ENCODE measurements around the gene CDH19. TPM values are rescaled to one million over a fixed set of nuclear protein-coding genes. Genes with fewer than 3 reads are reported as not detected.

The CDH19 gene
- not detected for total RNA-seq

GRCh38 chr18:66603941-66604627, at the start of gene CDH19:
Gene CDH19 (minus strand): TSS chr18:66604090. CDS start chr18:66572204, 31,886 bp downstream.
- no peak within 1 kb of the TSS for H3K27ac Mint-ChIP-seq
- no peak for ATAC-seq (replicated peaks)
- H3K36me3 Mint-ChIP-seq (ENCODE audit: low read depth), result no peaks in the 10 kb centered on the region
- H3K9me3 Mint-ChIP-seq, result peaks cover 5% of the 10 kb centered on the region
- no peak within 1 kb of the TSS for H3K4me3 Mint-ChIP-seq
- no peaks in the 10 kb centered on the region for H3K4me1 Mint-ChIP-seq
- no peaks in the 10 kb centered on the region for H3K27me3 Mint-ChIP-seq

- Mint-ChIP-seq H3K27me3 (no peaks in the 10 kb centered on the region), H3K4me1 (no peaks in the 10 kb centered on the region), H3K4me3 (no peak overlapping the region), H3K9me3 (peaks cover 8% of the 10 kb centered on the region), H3K36me3 (ENCODE audit: low read depth) (no peaks in the 10 kb centered on the region), H3K27ac (no peak overlapping the region)
- ATAC-seq (replicated peaks), result no peak
Observed at GRCh38 chr18:66647671-66648070, 43.8 kb upstream of the CDH19 start.

- H3K27ac Mint-ChIP-seq, result no peak overlapping the region
- ATAC-seq (replicated peaks), result no peak
- H3K9me3 Mint-ChIP-seq, result peaks cover 8% of the 10 kb centered on the region
- H3K27me3 Mint-ChIP-seq, result no peaks in the 10 kb centered on the region
- H3K4me1 Mint-ChIP-seq, result no peaks in the 10 kb centered on the region
- no peak overlapping the region for H3K4me3 Mint-ChIP-seq
- H3K36me3 Mint-ChIP-seq (ENCODE audit: low read depth), result no peaks in the 10 kb centered on the region
Observed at GRCh38 chr18:66646609-66647008, 42.7 kb upstream of the CDH19 start.

GRCh38 chr18:66645983-66646382, 42.1 kb upstream of the CDH19 start:
- no peak overlapping the region for H3K4me3 Mint-ChIP-seq
- H3K4me1 Mint-ChIP-seq, result no peaks in the 10 kb centered on the region
- ATAC-seq (replicated peaks), result no peak
- H3K9me3 Mint-ChIP-seq, result peaks cover 11% of the 10 kb centered on the region
- H3K27ac Mint-ChIP-seq, result no peak overlapping the region
- no peaks in the 10 kb centered on the region for H3K36me3 Mint-ChIP-seq (ENCODE audit: low read depth)
- no peaks in the 10 kb centered on the region for H3K27me3 Mint-ChIP-seq

- no peaks in the 10 kb centered on the region for H3K27me3 Mint-ChIP-seq
- no peak overlapping the region for H3K4me3 Mint-ChIP-seq
- no peaks in the 10 kb centered on the region for H3K36me3 Mint-ChIP-seq (ENCODE audit: low read depth)
- peaks cover 13% of the 10 kb centered on the region for H3K9me3 Mint-ChIP-seq
- H3K4me1 Mint-ChIP-seq, result no peaks in the 10 kb centered on the region
- no peak for ATAC-seq (replicated peaks)
- no peak overlapping the region for H3K27ac Mint-ChIP-seq
Observed at GRCh38 chr18:66641056-66641455, 37.2 kb upstream of the CDH19 start.

- Mint-ChIP-seq H3K9me3 (peaks cover 13% of the 10 kb centered on the region), H3K4me3 (no peak overlapping the region), H3K4me1 (no peaks in the 10 kb centered on the region), H3K36me3 (ENCODE audit: low read depth) (no peaks in the 10 kb centered on the region), H3K27me3 (no peaks in the 10 kb centered on the region), H3K27ac (no peak overlapping the region)
- ATAC-seq (replicated peaks), result no peak
Observed at GRCh38 chr18:66640431-66640830, 36.5 kb upstream of the CDH19 start.

GRCh38 chr18:66638856-66639629, 35.2 kb upstream of the CDH19 start:
- Mint-ChIP-seq H3K27ac (no peak overlapping the region), H3K36me3 (ENCODE audit: low read depth) (no peaks in the 10 kb centered on the region), H3K9me3 (peaks cover 8% of the 10 kb centered on the region), H3K27me3 (no peaks in the 10 kb centered on the region), H3K4me3 (no peak overlapping the region), H3K4me1 (no peaks in the 10 kb centered on the region)
- no peak for ATAC-seq (replicated peaks)

GRCh38 chr18:66635342-66635741, 31.5 kb upstream of the CDH19 start:
- H3K27ac Mint-ChIP-seq, result no peak overlapping the region
- H3K36me3 Mint-ChIP-seq (ENCODE audit: low read depth), result no peaks in the 10 kb centered on the region
- no peaks in the 10 kb centered on the region for H3K4me1 Mint-ChIP-seq
- H3K9me3 Mint-ChIP-seq, result peaks cover under 1% of the 10 kb centered on the region
- no peak for ATAC-seq (replicated peaks)
- H3K27me3 Mint-ChIP-seq, result no peaks in the 10 kb centered on the region
- no peak overlapping the region for H3K4me3 Mint-ChIP-seq

- H3K9me3 Mint-ChIP-seq, result peaks cover 5% of the 10 kb centered on the region
- H3K4me1 Mint-ChIP-seq, result no peaks in the 10 kb centered on the region
- no peak for ATAC-seq (replicated peaks)
- no peak overlapping the region for H3K27ac Mint-ChIP-seq
- H3K4me3 Mint-ChIP-seq, result no peak overlapping the region
- H3K27me3 Mint-ChIP-seq, result no peaks in the 10 kb centered on the region
- no peaks in the 10 kb centered on the region for H3K36me3 Mint-ChIP-seq (ENCODE audit: low read depth)
Observed at GRCh38 chr18:66632756-66633155, 28.9 kb upstream of the CDH19 start.

GRCh38 chr18:66630831-66631230, 26.9 kb upstream of the CDH19 start:
- Mint-ChIP-seq H3K36me3 (ENCODE audit: low read depth) (no peaks in the 10 kb centered on the region), H3K27me3 (no peaks in the 10 kb centered on the region), H3K27ac (no peak overlapping the region), H3K4me1 (no peaks in the 10 kb centered on the region), H3K9me3 (peaks cover 15% of the 10 kb centered on the region), H3K4me3 (no peak overlapping the region)
- no peak for ATAC-seq (replicated peaks)

GRCh38 chr18:66623821-66624220, 19.9 kb upstream of the CDH19 start:
- Mint-ChIP-seq H3K9me3 (peaks cover 13% of the 10 kb centered on the region), H3K4me1 (no peaks in the 10 kb centered on the region), H3K27ac (no peak overlapping the region), H3K4me3 (no peak overlapping the region), H3K36me3 (ENCODE audit: low read depth) (no peaks in the 10 kb centered on the region), H3K27me3 (no peaks in the 10 kb centered on the region)
- ATAC-seq (replicated peaks), result no peak

- Mint-ChIP-seq H3K27me3 (no peaks in the 10 kb centered on the region), H3K27ac (no peak overlapping the region), H3K4me3 (no peak overlapping the region), H3K9me3 (peaks cover 10% of the 10 kb centered on the region), H3K4me1 (no peaks in the 10 kb centered on the region), H3K36me3 (ENCODE audit: low read depth) (no peaks in the 10 kb centered on the region)
- no peak for ATAC-seq (replicated peaks)
Observed at GRCh38 chr18:66621816-66622576, 18.1 kb upstream of the CDH19 start.

- Mint-ChIP-seq H3K27ac (no peak overlapping the region), H3K4me3 (no peak overlapping the region), H3K27me3 (no peaks in the 10 kb centered on the region), H3K4me1 (no peaks in the 10 kb centered on the region), H3K36me3 (ENCODE audit: low read depth) (no peaks in the 10 kb centered on the region), H3K9me3 (peaks cover 3% of the 10 kb centered on the region)
- no peak for ATAC-seq (replicated peaks)
Observed at GRCh38 chr18:66616523-66616983, 12.7 kb upstream of the CDH19 start.

GRCh38 chr18:66615176-66615575, 11.3 kb upstream of the CDH19 start:
- no peak for ATAC-seq (replicated peaks)
- no peaks in the 10 kb centered on the region for H3K4me1 Mint-ChIP-seq

More at GRCh38 chr18:66615176-66615575, 11.3 kb upstream of the CDH19 start:
- H3K9me3 Mint-ChIP-seq, result peaks cover 3% of the 10 kb centered on the region
- no peaks in the 10 kb centered on the region for H3K27me3 Mint-ChIP-seq
- no peak overlapping the region for H3K27ac Mint-ChIP-seq
- H3K36me3 Mint-ChIP-seq (ENCODE audit: low read depth), result no peaks in the 10 kb centered on the region
- H3K4me3 Mint-ChIP-seq, result no peak overlapping the region
